H1 (cell line): ENCODE results near the gene ZNF423. TPM values are rescaled to one million over a fixed set of nuclear protein-coding genes. Genes with fewer than 3 reads are reported as not detected.

Experiments
- CBX5 ChIP-seq: fragments of 300-800, 300-1000 bp; sonication (generic); IDR thresholded peaks from 2 replicates; pipeline ENCODE4 v1.7.1; 2016; ENCODE audit warnings: antibody characterized with exemption, low read length, low read depth
- CTCF ChIP-seq, 3 experiments: IDR thresholded peaks; 1 replicate in 2 of 3; 2 replicates in 1 of 3; pipeline versions ENCODE4 v1.5.1 to v1.6.1; 2011; ENCODE audit warnings: low read length in 3 of 3, mild to moderate bottlenecking in 3 of 3, inconsistent platforms in 2 of 3, low read depth in 1 of 3, moderate library complexity in 1 of 3; ENCODE audit not compliant: insufficient read depth in 1 of 3; ENCODE audit errors: control extremely low read depth in 1 of 3
- polyA plus RNA-seq, 7 experiments: library from polyadenylated mRNA; depleted of rRNA in 3 of 7; stranded (reverse) in 5 of 7; unstranded in 2 of 7; fragments of >200 nt in 5 of 7; fragments of 200-250 nt in 2 of 7; gene quantifications; 1 replicate in 5 of 7; 2 replicates in 1 of 7; 4 replicates in 1 of 7; pipeline versions ENCODE4 v1.2.1 to v1.2.3, GENCODE V29; 2011 to 2013; ENCODE audit warnings: missing spikeins in 2 of 7, mixed read lengths in 2 of 7
- total RNA-seq: library from RNA; stranded (reverse); fragmentation: NEBNext Ultra II Directional; extraction: Animal tissue kit (Norgen Biotek cat#: 25700); gene quantifications from 2 replicates; pipeline ENCODE4 v1.2.1, GENCODE V29; 2021

The ZNF423 gene
- total and polyA plus RNA-seq, 2 of the 8 experiments (the other 6 are each of a cell fraction or from before 2014, with no cell fraction given), result 38.2 to 52.3 TPM

- TF ChIP-seq CTCF (IDR thresholded peaks at IDR 0.05; ENCODE audit: control extremely low read depth in 1 of 3, insufficient read depth in 1 of 3, low read depth in 1 of 3, low read length in 3 of 3) (no peak), CBX5 (no peak)
Observed at GRCh38 chr16:49869731-49870130, 13.8 kb upstream of the ZNF423 start (continued).
